HL-60 (cell line): ENCODE measurements around the gene CBX5.

Experiments used
- DNase-seq, 2 experiments: peaks; one replicate each; pipeline ENCODE4 v3.0.0-alpha.2; 2010 to 2020; ENCODE audit warnings: low read depth in 1 of 2, low spot score in 1 of 2
- H3K27ac ChIP-seq: fragments of 250-450 bp; sonication (Bioruptor Pico); replicated peaks from 2 replicates; pipeline ENCODE4 v1.5.1; 2020; ENCODE audit warnings: mild to moderate bottlenecking, moderate library complexity
- H3K27me3 ChIP-seq: fragments of 250-450 bp; sonication (Bioruptor Pico); 2 replicates; pipeline ENCODE4 v1.5.1; 2021; ENCODE audit warnings: mild to moderate bottlenecking, moderate library complexity; ENCODE audit not compliant: insufficient read depth, poor library complexity, severe bottlenecking
- H3K4me3 ChIP-seq: replicated peaks from 2 replicates; pipeline ENCODE4 v1.5.1; 2011; ENCODE audit warnings: mild to moderate bottlenecking, control low read depth, low read length; ENCODE audit not compliant: insufficient read depth
- GABPA ChIP-seq: IDR thresholded peaks from 2 replicates; pipeline ENCODE4 v1.6.1; 2012; ENCODE audit warnings: low read depth
- POLR2AphosphoS5 ChIP-seq: IDR thresholded peaks from 2 replicates; pipeline ENCODE4 v1.6.1; 2012; ENCODE audit warnings: low read depth
- REST ChIP-seq: IDR thresholded peaks from 2 replicates; pipeline ENCODE4 v1.6.1; 2012; ENCODE audit warnings: low read depth; ENCODE audit not compliant: insufficient replicate concordance
- SPI1 ChIP-seq: IDR thresholded peaks from 2 replicates; pipeline ENCODE4 v1.6.1; 2012; ENCODE audit warnings: low read depth, mild to moderate bottlenecking, borderline replicate concordance
- TF ChIP-seq, protein P1 (sequence below): IDR thresholded peaks from one replicate; pipeline ENCODE4 v1.5.1; 2011; ENCODE audit warnings: low read length, control low read depth, inconsistent platforms; ENCODE audit not compliant: insufficient read depth

CBX5 gene

GRCh38 chr12:54265364-54265812, 14.5 kb downstream of the CBX5 start:
- no peak for DNase-seq
- TF ChIP-seq, protein P1, sequence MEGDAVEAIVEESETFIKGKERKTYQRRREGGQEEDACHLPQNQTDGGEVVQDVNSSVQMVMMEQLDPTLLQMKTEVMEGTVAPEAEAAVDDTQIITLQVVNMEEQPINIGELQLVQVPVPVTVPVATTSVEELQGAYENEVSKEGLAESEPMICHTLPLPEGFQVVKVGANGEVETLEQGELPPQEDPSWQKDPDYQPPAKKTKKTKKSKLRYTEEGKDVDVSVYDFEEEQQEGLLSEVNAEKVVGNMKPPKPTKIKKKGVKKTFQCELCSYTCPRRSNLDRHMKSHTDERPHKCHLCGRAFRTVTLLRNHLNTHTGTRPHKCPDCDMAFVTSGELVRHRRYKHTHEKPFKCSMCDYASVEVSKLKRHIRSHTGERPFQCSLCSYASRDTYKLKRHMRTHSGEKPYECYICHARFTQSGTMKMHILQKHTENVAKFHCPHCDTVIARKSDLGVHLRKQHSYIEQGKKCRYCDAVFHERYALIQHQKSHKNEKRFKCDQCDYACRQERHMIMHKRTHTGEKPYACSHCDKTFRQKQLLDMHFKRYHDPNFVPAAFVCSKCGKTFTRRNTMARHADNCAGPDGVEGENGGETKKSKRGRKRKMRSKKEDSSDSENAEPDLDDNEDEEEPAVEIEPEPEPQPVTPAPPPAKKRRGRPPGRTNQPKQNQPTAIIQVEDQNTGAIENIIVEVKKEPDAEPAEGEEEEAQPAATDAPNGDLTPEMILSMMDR, result no peak
- TF ChIP-seq SPI1 (no peak), POLR2AphosphoS5 (no peak), GABPA (no peak), REST (no peak)
- no peak overlapping the region for H3K4me3 ChIP-seq

DNA sequence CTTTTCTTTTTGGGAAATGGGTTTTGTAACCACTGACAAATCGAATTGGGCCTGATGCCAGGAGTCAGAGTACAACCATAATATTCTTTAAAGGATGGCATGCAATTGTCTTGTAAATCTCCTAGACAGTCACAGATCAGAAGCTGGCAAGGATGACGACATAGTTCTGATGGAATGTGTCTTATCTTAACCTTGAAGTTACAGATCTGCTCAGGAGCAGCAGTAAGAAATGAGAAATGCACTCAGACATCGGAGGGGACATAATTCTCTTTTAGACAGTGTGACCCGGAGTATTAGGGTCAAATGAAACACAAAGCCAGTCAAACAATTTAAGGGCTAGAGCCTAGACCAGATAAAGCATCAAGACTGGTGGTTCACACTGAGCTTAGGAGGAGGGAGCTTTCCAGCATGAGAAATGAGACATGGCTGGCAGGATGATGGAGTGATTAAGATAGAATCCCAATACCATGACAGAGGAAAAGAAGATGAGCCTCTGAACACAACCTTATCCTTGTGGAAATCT, 17.5 kb downstream of the CBX5 start:
- H3K27ac ChIP-seq, result no peak overlapping the region
- no peaks in the 10 kb centered on the region for H3K27me3 ChIP-seq
- DNase-seq, result no peak
- H3K4me3 ChIP-seq, result no peak overlapping the region
- TF ChIP-seq, protein P1, result no peak
- no peak for TF ChIP-seq POLR2AphosphoS5
- TF ChIP-seq SPI1, result no peak
- no peak for TF ChIP-seq GABPA
- TF ChIP-seq REST, result no peak

More at GRCh38 chr12:54265364-54265812, 14.5 kb downstream of the CBX5 start:
- Histone ChIP-seq H3K27me3 (no peaks in the 10 kb centered on the region), H3K27ac (no peak overlapping the region)

- Histone ChIP-seq H3K4me3 (no peak overlapping the region), H3K27ac (no peak overlapping the region), H3K27me3 (no peaks in the 10 kb centered on the region)
- TF ChIP-seq SPI1, result peak; percentile 90
- TF ChIP-seq, protein P1, result no peak
- no peak for DNase-seq
Measured at GRCh38 chr12:54261815-54262402, 18.0 kb downstream of the CBX5 start.
